H9 (cell line): ENCODE measurements around the gene SLC25A27. TPM values are rescaled to one million over a fixed set of nuclear protein-coding genes. Genes with fewer than 3 reads are reported as not detected.

Experiments
- DNase-seq: peaks from one replicate; pipeline ENCODE4 v3.0.0-alpha.2; 2017
- H2AFZ ChIP-seq: one replicate; pipeline ENCODE4 v1.6.1; 2013; ENCODE audit warnings: mild to moderate bottlenecking, low read length, control low read depth, moderate library complexity
- H2AK5ac ChIP-seq: 2 replicates; pipeline ENCODE4 v1.6.1; 2013; ENCODE audit warnings: low read length, control low read depth, mixed read lengths; ENCODE audit not compliant: insufficient read length
- H2BK120ac ChIP-seq: one replicate; pipeline ENCODE4 v1.6.1; 2013; ENCODE audit warnings: low read depth, mild to moderate bottlenecking, low read length, control low read depth, inconsistent platforms; ENCODE audit not compliant: poor library complexity, severe bottlenecking
- H2BK12ac ChIP-seq: 2 replicates; pipeline ENCODE4 v1.6.1; 2013; ENCODE audit warnings: low read length, control low read depth, mixed read lengths, low read depth; ENCODE audit not compliant: insufficient read length
- H2BK15ac ChIP-seq: 2 replicates; pipeline ENCODE4 v1.6.1; 2013; ENCODE audit warnings: low read depth, low read length, control low read depth
- H2BK20ac ChIP-seq: one replicate; pipeline ENCODE4 v1.6.1; 2013; ENCODE audit warnings: low read depth, mild to moderate bottlenecking, low read length, control low read depth, inconsistent platforms; ENCODE audit not compliant: poor library complexity, severe bottlenecking
- H2BK5ac ChIP-seq: 2 replicates; pipeline ENCODE4 v1.6.1; 2013; ENCODE audit warnings: low read length, control low read depth, mixed read lengths; ENCODE audit not compliant: insufficient read length
- H3K14ac ChIP-seq: 2 replicates; pipeline ENCODE4 v1.6.1; 2013; ENCODE audit warnings: low read length, control low read depth; ENCODE audit not compliant: insufficient read depth
- H3K18ac ChIP-seq: 2 replicates; pipeline ENCODE4 v1.6.1; 2013; ENCODE audit warnings: low read depth, mild to moderate bottlenecking, mixed read lengths, low read length, control low read depth; ENCODE audit not compliant: insufficient read length
- H3K23ac ChIP-seq: 2 replicates; pipeline ENCODE4 v1.6.1; 2013; ENCODE audit warnings: low read length, control low read depth, mixed read lengths, low read depth; ENCODE audit not compliant: insufficient read length
- H3K23me2 ChIP-seq: 2 replicates; pipeline ENCODE4 v1.6.1; 2013; ENCODE audit warnings: low read depth, mild to moderate bottlenecking, mixed read lengths, low read length, control low read depth; ENCODE audit not compliant: insufficient read length, poor library complexity, severe bottlenecking
- H3K27ac ChIP-seq: 2 replicates; pipeline ENCODE4 v1.5.1; 2013; ENCODE audit warnings: low read length, control low read depth, mixed read lengths, low read depth; ENCODE audit not compliant: insufficient read length
- H3K27me3 ChIP-seq: 2 replicates; pipeline ENCODE4 v1.6.1; 2013; ENCODE audit warnings: low read length, control low read depth, inconsistent platforms; ENCODE audit not compliant: insufficient read depth
- H3K4ac ChIP-seq: 2 replicates; pipeline ENCODE4 v1.6.1; 2013; ENCODE audit warnings: low read depth, mild to moderate bottlenecking, control low read depth, inconsistent platforms, low read length, moderate library complexity
- H3K4me1 ChIP-seq: 2 replicates; pipeline ENCODE4 v1.6.1; 2013; ENCODE audit warnings: low read length, control low read depth, inconsistent platforms; ENCODE audit not compliant: insufficient read depth
- H3K4me2 ChIP-seq: 2 replicates; pipeline ENCODE4 v1.6.1; 2013; ENCODE audit warnings: low read length, control low read depth, mixed read lengths; ENCODE audit not compliant: insufficient read length, insufficient read depth
- H3K56ac ChIP-seq: 2 replicates; pipeline ENCODE4 v1.6.1; 2013; ENCODE audit warnings: low read depth, mild to moderate bottlenecking, mixed read lengths, low read length, control low read depth; ENCODE audit not compliant: insufficient read length
- H3K79me1 ChIP-seq: 2 replicates; pipeline ENCODE4 v1.6.1; 2013; ENCODE audit warnings: low read depth, mild to moderate bottlenecking, moderate library complexity, low read length, control low read depth, inconsistent platforms; ENCODE audit not compliant: insufficient read depth, poor library complexity, severe bottlenecking
- H3K79me2 ChIP-seq: 2 replicates; pipeline ENCODE4 v1.6.1; 2013; ENCODE audit warnings: low read length, control low read depth, inconsistent platforms; ENCODE audit not compliant: insufficient read depth
- H3K9ac ChIP-seq: 2 replicates; pipeline ENCODE4 v1.6.1; 2013; ENCODE audit warnings: low read length, control low read depth, mixed read lengths; ENCODE audit not compliant: insufficient read length; ENCODE audit errors: extremely low read depth
- H3K9me3 ChIP-seq: one replicate; pipeline ENCODE4 v1.6.1; 2013; ENCODE audit warnings: low read depth, low read length, inconsistent platforms; ENCODE audit not compliant: control insufficient read depth
- H3T11ph ChIP-seq: one replicate; pipeline ENCODE4 v1.6.1; 2013; ENCODE audit warnings: mild to moderate bottlenecking, low read length, control low read depth, inconsistent platforms
- H4K20me1 ChIP-seq: one replicate; pipeline ENCODE4 v1.6.1; 2013; ENCODE audit not compliant: control insufficient read depth, insufficient read length, insufficient read depth
- H4K5ac ChIP-seq: 2 replicates; pipeline ENCODE4 v1.6.1; 2013; ENCODE audit warnings: low read depth, mild to moderate bottlenecking, mixed read lengths, low read length, control low read depth; ENCODE audit not compliant: insufficient read length
- H4K8ac ChIP-seq: replicated peaks from 2 replicates; pipeline ENCODE4 v1.6.1; 2013; ENCODE audit warnings: low read length, control low read depth, mixed read lengths, low read depth; ENCODE audit not compliant: insufficient read length
- H4K91ac ChIP-seq: 2 replicates; pipeline ENCODE4 v1.6.1; 2013; ENCODE audit warnings: low read depth, mild to moderate bottlenecking, moderate library complexity, mixed read lengths, low read length, control low read depth; ENCODE audit not compliant: insufficient read length
- H3K27ac Mint-ChIP-seq, 3 experiments: 2 replicates in 2 of 3; 3 replicates in 1 of 3; pipeline ENCODE4 v1.8.0; 2020 to 2021; ENCODE audit warnings: mixed read lengths in 3 of 3, mild to moderate bottlenecking in 1 of 3, moderate library complexity in 1 of 3
- H3K27me3 Mint-ChIP-seq: 2 replicates; pipeline ENCODE4 v1.8.0; 2021; ENCODE audit warnings: low read depth, mild to moderate bottlenecking, moderate library complexity, mixed read lengths
- H3K36me3 Mint-ChIP-seq, 3 experiments: 2 replicates in 2 of 3; 3 replicates in 1 of 3; pipeline ENCODE4 v1.8.0; 2020 to 2021; ENCODE audit warnings: low read depth in 3 of 3, mixed read lengths in 3 of 3; ENCODE audit not compliant: insufficient read depth in 1 of 3
- H3K4me1 Mint-ChIP-seq, 2 experiments: 2 replicates each; pipeline ENCODE4 v1.8.0; 2020; ENCODE audit warnings: mixed read lengths in 2 of 2
- H3K4me3 Mint-ChIP-seq, 2 experiments: 2 replicates in 1 of 2; 3 replicates in 1 of 2; pipeline ENCODE4 v1.8.0; 2020 to 2021; ENCODE audit warnings: mild to moderate bottlenecking in 2 of 2, mixed read lengths in 2 of 2, moderate library complexity in 1 of 2
- H3K9me3 Mint-ChIP-seq, 2 experiments: 2 replicates in 1 of 2; 3 replicates in 1 of 2; pipeline ENCODE4 v1.8.0; 2020; ENCODE audit warnings: mild to moderate bottlenecking in 2 of 2, mixed read lengths in 2 of 2, moderate library complexity in 1 of 2
- CTCF ChIP-seq: fragments of 200-600 bp; sonication (generic); conservative IDR thresholded peaks from 3 replicates; pipeline ENCODE4 v1.8.0; 2021; ENCODE audit warnings: antibody characterized with exemption, mild to moderate bottlenecking
- WGBS: extraction: QIAGEN DNeasy Blood & Tissue Kit; methylation state at CpG from one replicate; pipeline ENCODE4 v1.1.7; 2013; ENCODE audit warnings: missing lambda C conversion rate, low lambda C conversion rate, mixed read lengths; ENCODE audit not compliant: insufficient read length; ENCODE audit errors: extremely low coverage; 5-methylcytosine and 5-hydroxymethylcytosine counted together
- total RNA-seq: library from RNA; stranded (reverse); gene quantifications from 2 replicates; pipeline ENCODE4 v1.2.1, GENCODE V29; 2021

The SLC25A27 gene
- total RNA-seq, 1 experiment from 2014 or later: 5.1 TPM

- H3K9me3 ChIP-seq: no peaks in the 10 kb centered on the region
Measured at GRCh38 chr6:46637145-46637544, 15.6 kb upstream of the SLC25A27 start.

More at GRCh38 chr6:46637145-46637544, 15.6 kb upstream of the SLC25A27 start:
- Histone ChIP-seq H2BK15ac (no peak overlapping the region), H2BK120ac (no peak overlapping the region), H3K27me3 (no peaks in the 10 kb centered on the region), H3K18ac (no peak overlapping the region), H2BK5ac (no peak overlapping the region), H3K27ac (no peak overlapping the region), H2AFZ (no peak overlapping the region), H3K56ac (no peak overlapping the region), H4K91ac (no peak overlapping the region), H3K14ac (no peak overlapping the region), H2BK12ac (no peak overlapping the region), H3K23ac (no peak overlapping the region), H3K4me2 (no peak overlapping the region), H2BK20ac (no peak overlapping the region), H3K79me1 (no peaks in the 10 kb centered on the region), H4K20me1 (no peaks in the 10 kb centered on the region), H3K4me1 (no peaks in the 10 kb centered on the region), H3T11ph (no peak overlapping the region), H3K23me2 (no peaks in the 10 kb centered on the region), H3K9ac (no peak overlapping the region), H4K5ac (no peak overlapping the region), H2AK5ac (no peak overlapping the region), H3K79me2 (no peaks in the 10 kb centered on the region), H3K4ac (no peak overlapping the region), H4K8ac (no peak overlapping the region)
- H3K4me3 Mint-ChIP-seq: no peak overlapping the region
- no peaks in the 10 kb centered on the region for H3K9me3 Mint-ChIP-seq
- H3K27me3 Mint-ChIP-seq: no peaks in the 10 kb centered on the region
- H3K36me3 Mint-ChIP-seq: peaks cover 0 to 2% (median 0%) of the 10 kb centered on the region in 3 experiments; a peak in 2 of 7 replicates
- no peak for DNase-seq
- peaks cover 8 to 9% of the 10 kb centered on the region in 2 experiments; a peak in 3 of 4 replicates for H3K4me1 Mint-ChIP-seq
- no peak for TF ChIP-seq CTCF
- WGBS: no CpG with 5 or more reads among the region's 5 CpGs
- no peak overlapping the region for H3K27ac Mint-ChIP-seq
